ENCODE measurements around the gene DCDC2B. TPM values are rescaled to one million over a fixed set of nuclear protein-coding genes. Genes with fewer than 3 reads are reported as not detected.

Gene DCDC2B
- total RNA-seq, 1 donor, result not detected

GRCh38 chr1:32200226-32201010 lies 8.5 kb upstream of the DCDC2B start, which contains the start of gene CCDC28B:
Gene CCDC28B (plus strand): TSS chr1:32200595. CDS start chr1:32201936, 1,341 bp downstream.
- peak within 1 kb of the TSS; percentile 99 for H3K4me2 ChIP-seq (ENCODE audit: insufficient read depth, low read length)
- H3K4me1 ChIP-seq (ENCODE audit: insufficient read depth, low read length), result peaks cover 38% of the 10 kb centered on the region
- peak within 1 kb of the TSS; percentile 99 for H3K27ac ChIP-seq (ENCODE audit: low read depth, low read length)
- H3K4me3 ChIP-seq (ENCODE audit: insufficient read depth, low read length), result peak within 1 kb of the TSS; percentile 86
- TF ChIP-seq CTCF (IDR thresholded peaks at IDR 0.05; ENCODE audit: extremely low read depth, low read depth, low read length), result no peak
- peaks cover 21% of the 10 kb centered on the region for H4K20me1 ChIP-seq (ENCODE audit: insufficient read depth, low read length)
- H3K27me3 ChIP-seq (ENCODE audit: insufficient read depth, low read length), result no peaks in the 10 kb centered on the region
- no peaks in the 10 kb centered on the region for H3K79me2 ChIP-seq (ENCODE audit: insufficient read depth, low read length)
- no peaks in the 10 kb centered on the region for H3K9me3 ChIP-seq (ENCODE audit: low read depth, low read length)
- H2AFZ ChIP-seq (ENCODE audit: low read length), result peak within 1 kb of the TSS; percentile 79
- H3K36me3 ChIP-seq (ENCODE audit: insufficient read depth, low read length), result peaks cover 41% of the 10 kb centered on the region
- DNase-seq (ENCODE audit: insufficient read length, low spot score, missing footprints), result peak; percentile 96

- Histone ChIP-seq H3K27ac (ENCODE audit: low read depth, low read length) (peak overlapping the region; percentile 99), H3K4me3 (ENCODE audit: insufficient read depth, low read length) (peak overlapping the region; percentile 86), H3K4me2 (ENCODE audit: insufficient read depth, low read length) (peak overlapping the region; percentile 99), H3K27me3 (ENCODE audit: insufficient read depth, low read length) (no peaks in the 10 kb centered on the region), H3K36me3 (ENCODE audit: insufficient read depth, low read length) (peaks cover 33% of the 10 kb centered on the region), H3K9me3 (ENCODE audit: low read depth, low read length) (no peaks in the 10 kb centered on the region), H4K20me1 (ENCODE audit: insufficient read depth, low read length) (peaks cover 16% of the 10 kb centered on the region), H3K79me2 (ENCODE audit: insufficient read depth, low read length) (peaks cover 5% of the 10 kb centered on the region), H2AFZ (ENCODE audit: low read length) (peak overlapping the region; percentile 66), H3K4me1 (ENCODE audit: insufficient read depth, low read length) (peaks cover 41% of the 10 kb centered on the region)
- no peak for TF ChIP-seq CTCF (IDR thresholded peaks at IDR 0.05; ENCODE audit: extremely low read depth, low read depth, low read length)
- peak; percentile 84 for DNase-seq (ENCODE audit: insufficient read length, low spot score, missing footprints)
These were observed 7.7 kb upstream of the DCDC2B start for GRCh38 chr1:32201011-32201855.

- H3K27me3 ChIP-seq (ENCODE audit: insufficient read depth, low read length), result no peaks in the 10 kb centered on the region
- peaks cover 8% of the 10 kb centered on the region for H3K79me2 ChIP-seq (ENCODE audit: insufficient read depth, low read length)
- peak overlapping the region; percentile 92 for H3K4me3 ChIP-seq (ENCODE audit: insufficient read depth, low read length)
- peak overlapping the region; percentile 89 for H3K27ac ChIP-seq (ENCODE audit: low read depth, low read length)
- DNase-seq (ENCODE audit: insufficient read length, low spot score, missing footprints), result peak; percentile 71
- H3K4me1 ChIP-seq (ENCODE audit: insufficient read depth, low read length), result peaks cover 30% of the 10 kb centered on the region
- peaks cover 4% of the 10 kb centered on the region for H3K36me3 ChIP-seq (ENCODE audit: insufficient read depth, low read length)
- no peaks in the 10 kb centered on the region for H4K20me1 ChIP-seq (ENCODE audit: insufficient read depth, low read length)
- H3K4me2 ChIP-seq (ENCODE audit: insufficient read depth, low read length), result peak overlapping the region; percentile 99
- no peaks in the 10 kb centered on the region for H3K9me3 ChIP-seq (ENCODE audit: low read depth, low read length)
- no peak for TF ChIP-seq CTCF (IDR thresholded peaks at IDR 0.05; ENCODE audit: extremely low read depth, low read depth, low read length)
- peak overlapping the region; percentile 32 for H2AFZ ChIP-seq (ENCODE audit: low read length)
These were observed 3.9 kb upstream of the DCDC2B start for GRCh38 chr1:32204943-32205361.
